ENCODE measurements around the gene GLT6D1.
A peak's percentile ranks its signal among the peaks of the same experiment; 100 is the strongest.

Gene GLT6D1

GRCh38 chr9:135617991-135618411 lies 21.3 kb downstream of the GLT6D1 start:
- H3K9me3 Mint-ChIP-seq: no peaks in the 10 kb centered on the region
- H3K27me3 Mint-ChIP-seq: no peaks in the 10 kb centered on the region
- no peak overlapping the region for H3K27ac Mint-ChIP-seq
- H3K36me3 Mint-ChIP-seq (ENCODE audit: low read depth): no peaks in the 10 kb centered on the region
- H3K4me1 Mint-ChIP-seq (ENCODE audit: low read depth): no peaks in the 10 kb centered on the region
- H3K4me3 Mint-ChIP-seq: no peak overlapping the region

- no peaks in the 10 kb centered on the region for H3K9me3 Mint-ChIP-seq
- H3K27me3 Mint-ChIP-seq: no peaks in the 10 kb centered on the region
- H3K36me3 Mint-ChIP-seq (ENCODE audit: low read depth): no peaks in the 10 kb centered on the region
- no peak overlapping the region for H3K4me3 Mint-ChIP-seq
- no peak overlapping the region for H3K27ac Mint-ChIP-seq
- H3K4me1 Mint-ChIP-seq (ENCODE audit: low read depth): no peaks in the 10 kb centered on the region
These were observed 21.8 kb downstream of the GLT6D1 start for GRCh38 chr9:135617538-135617900.

- Mint-ChIP-seq H3K27me3 (no peaks in the 10 kb centered on the region), H3K27ac (no peak overlapping the region), H3K4me1 (ENCODE audit: low read depth) (no peaks in the 10 kb centered on the region), H3K4me3 (no peak overlapping the region), H3K9me3 (no peaks in the 10 kb centered on the region), H3K36me3 (ENCODE audit: low read depth) (no peaks in the 10 kb centered on the region)
These were observed 22.5 kb downstream of the GLT6D1 start for GRCh38 chr9:135616619-135617537.

- Mint-ChIP-seq H3K9me3 (no peaks in the 10 kb centered on the region), H3K36me3 (ENCODE audit: low read depth) (no peaks in the 10 kb centered on the region), H3K27me3 (no peaks in the 10 kb centered on the region), H3K4me1 (ENCODE audit: low read depth) (no peaks in the 10 kb centered on the region), H3K4me3 (no peak overlapping the region), H3K27ac (no peak overlapping the region)
These were observed 23.4 kb downstream of the GLT6D1 start for GRCh38 chr9:135615666-135616618.

GRCh38 chr9:135614821-135615665 lies 24.3 kb downstream of the GLT6D1 start:
- H3K4me3 Mint-ChIP-seq: no peak overlapping the region
- H3K27me3 Mint-ChIP-seq: no peaks in the 10 kb centered on the region
- H3K4me1 Mint-ChIP-seq (ENCODE audit: low read depth): no peaks in the 10 kb centered on the region
- H3K36me3 Mint-ChIP-seq (ENCODE audit: low read depth): no peaks in the 10 kb centered on the region
- no peaks in the 10 kb centered on the region for H3K9me3 Mint-ChIP-seq
- H3K27ac Mint-ChIP-seq: no peak overlapping the region

- Mint-ChIP-seq H3K4me3 (no peak overlapping the region), H3K9me3 (no peaks in the 10 kb centered on the region), H3K27me3 (no peaks in the 10 kb centered on the region), H3K27ac (no peak overlapping the region), H3K36me3 (ENCODE audit: low read depth) (no peaks in the 10 kb centered on the region), H3K4me1 (ENCODE audit: low read depth) (no peaks in the 10 kb centered on the region)
These were observed 25.2 kb downstream of the GLT6D1 start for GRCh38 chr9:135613946-135614805.

GRCh38 chr9:135612981-135613910 lies 26.1 kb downstream of the GLT6D1 start:
- no peaks in the 10 kb centered on the region for H3K4me1 Mint-ChIP-seq (ENCODE audit: low read depth)
- H3K27ac Mint-ChIP-seq: no peak overlapping the region
- H3K9me3 Mint-ChIP-seq: no peaks in the 10 kb centered on the region
- H3K4me3 Mint-ChIP-seq: no peak overlapping the region
- H3K36me3 Mint-ChIP-seq (ENCODE audit: low read depth): no peaks in the 10 kb centered on the region
- no peaks in the 10 kb centered on the region for H3K27me3 Mint-ChIP-seq

GRCh38 chr9:135612437-135612836 lies 26.9 kb downstream of the GLT6D1 start:
- H3K4me3 Mint-ChIP-seq: no peak overlapping the region
- no peaks in the 10 kb centered on the region for H3K4me1 Mint-ChIP-seq (ENCODE audit: low read depth)
- H3K27ac Mint-ChIP-seq: no peak overlapping the region
- H3K9me3 Mint-ChIP-seq: no peaks in the 10 kb centered on the region
- H3K36me3 Mint-ChIP-seq (ENCODE audit: low read depth): no peaks in the 10 kb centered on the region
- no peaks in the 10 kb centered on the region for H3K27me3 Mint-ChIP-seq

- Mint-ChIP-seq H3K4me1 (ENCODE audit: low read depth) (no peaks in the 10 kb centered on the region), H3K27ac (no peak overlapping the region), H3K36me3 (ENCODE audit: low read depth) (no peaks in the 10 kb centered on the region), H3K4me3 (no peak overlapping the region), H3K9me3 (no peaks in the 10 kb centered on the region), H3K27me3 (no peaks in the 10 kb centered on the region)
These were observed 27.5 kb downstream of the GLT6D1 start for GRCh38 chr9:135611875-135612209.

- Mint-ChIP-seq H3K4me1 (ENCODE audit: low read depth) (no peaks in the 10 kb centered on the region), H3K27ac (no peak overlapping the region), H3K27me3 (no peaks in the 10 kb centered on the region), H3K4me3 (no peak overlapping the region), H3K9me3 (no peaks in the 10 kb centered on the region), H3K36me3 (ENCODE audit: low read depth) (no peaks in the 10 kb centered on the region)
These were observed 28.0 kb downstream of the GLT6D1 start for GRCh38 chr9:135611142-135611874.

- Mint-ChIP-seq H3K27ac (peak overlapping the region; percentile 18), H3K36me3 (ENCODE audit: low read depth) (no peaks in the 10 kb centered on the region), H3K4me3 (no peak overlapping the region), H3K9me3 (no peaks in the 10 kb centered on the region), H3K27me3 (no peaks in the 10 kb centered on the region), H3K4me1 (ENCODE audit: low read depth) (no peaks in the 10 kb centered on the region)
These were observed 28.8 kb downstream of the GLT6D1 start for GRCh38 chr9:135610290-135611141.

GRCh38 chr9:135609366-135609955 lies 29.9 kb downstream of the GLT6D1 start:
- Mint-ChIP-seq H3K27ac (no peak overlapping the region), H3K36me3 (ENCODE audit: low read depth) (no peaks in the 10 kb centered on the region), H3K27me3 (no peaks in the 10 kb centered on the region), H3K4me1 (ENCODE audit: low read depth) (no peaks in the 10 kb centered on the region), H3K4me3 (no peak overlapping the region), H3K9me3 (no peaks in the 10 kb centered on the region)
